Activated CD4-positive, alpha-beta T cell treated with anti-CD3 and anti-CD28 coated beads, Interleukin-2, amount 50 U/mL, for 4 hours (primary cell): ENCODE measurements around the gene ANKRD65.
"Not testable (repeated sequence)": the region's sequence is repeated elsewhere in the genome, so short reads cannot be mapped to it uniquely, and the experiment has no call there.

Experiments used
- DNase-seq, 2 experiments: peaks; one replicate each; pipeline ENCODE4 v3.0.0-alpha.2; 2020

The ANKRD65 gene

GRCh38 chr1:1421147-1421906 lies at the start of gene ANKRD65:
ANKRD65 (minus strand) TSS chr1:1421276; CDS start chr1:1421005, 271 bp downstream.
- DNase-seq = no peak

GRCh38 chr1:1468196-1468985 lies 47.3 kb upstream of the ANKRD65 start:
- not testable (repeated sequence) for DNase-seq

DNA sequence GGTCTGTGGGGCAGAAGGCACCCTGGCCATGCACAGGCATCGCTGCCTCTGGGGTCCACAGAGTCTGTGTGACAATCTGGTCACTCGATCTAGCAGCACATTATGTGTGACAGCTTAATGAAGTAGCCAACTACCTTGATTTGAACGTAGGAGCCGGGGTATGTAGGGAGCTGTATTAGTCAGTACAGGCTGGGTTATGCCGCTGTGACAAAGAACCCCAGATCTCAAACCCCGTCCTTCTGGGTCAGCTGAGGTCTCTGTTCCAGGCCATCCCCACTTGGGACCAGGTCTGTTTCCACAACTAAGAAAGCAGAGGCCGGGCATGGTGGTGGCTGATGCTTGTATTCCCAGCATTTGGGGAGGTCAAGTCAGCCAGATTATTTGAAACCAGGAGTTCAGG lies 42.2 kb upstream of the ANKRD65 start:
- DNase-seq = no peak

DNA sequence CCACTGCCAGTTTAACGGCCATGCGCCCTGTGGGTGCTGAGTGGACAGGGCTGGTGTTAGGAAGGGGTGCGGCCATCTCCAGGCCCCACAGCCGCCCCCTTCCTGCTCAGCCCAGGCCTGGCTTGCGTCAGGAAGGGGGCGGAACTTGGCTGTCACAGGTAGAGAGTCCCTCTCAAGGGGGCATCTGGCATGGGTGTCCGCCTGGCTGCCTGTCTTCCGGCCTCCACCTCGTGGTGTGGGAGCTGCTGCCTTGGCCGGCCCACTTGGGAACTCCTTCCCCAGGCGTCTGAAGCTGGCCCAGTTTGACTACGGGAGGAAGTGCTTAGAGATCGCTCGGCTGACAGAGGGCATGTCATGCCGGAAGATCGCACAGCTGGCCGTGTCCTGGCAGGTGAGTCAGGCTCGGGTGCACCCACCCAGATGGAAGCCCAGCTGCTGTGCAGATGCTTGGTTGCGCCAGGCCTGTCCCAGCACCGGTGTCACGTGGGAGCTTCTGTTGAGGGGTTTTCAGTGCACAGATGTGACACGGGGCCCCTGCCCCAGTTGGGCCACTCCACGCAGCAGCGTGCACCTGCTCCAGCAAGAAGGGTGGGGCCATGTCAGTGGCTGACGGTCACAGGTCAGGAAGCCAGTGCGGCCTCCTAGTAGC lies 41.4 kb upstream of the ANKRD65 start:
- DNase-seq = no peak

GRCh38 chr1:1461721-1462317 lies 40.7 kb upstream of the ANKRD65 start:
- DNase-seq = no peak

GRCh38 chr1:1460540-1461130 lies 39.6 kb upstream of the ANKRD65 start:
- no peak for DNase-seq

DNA sequence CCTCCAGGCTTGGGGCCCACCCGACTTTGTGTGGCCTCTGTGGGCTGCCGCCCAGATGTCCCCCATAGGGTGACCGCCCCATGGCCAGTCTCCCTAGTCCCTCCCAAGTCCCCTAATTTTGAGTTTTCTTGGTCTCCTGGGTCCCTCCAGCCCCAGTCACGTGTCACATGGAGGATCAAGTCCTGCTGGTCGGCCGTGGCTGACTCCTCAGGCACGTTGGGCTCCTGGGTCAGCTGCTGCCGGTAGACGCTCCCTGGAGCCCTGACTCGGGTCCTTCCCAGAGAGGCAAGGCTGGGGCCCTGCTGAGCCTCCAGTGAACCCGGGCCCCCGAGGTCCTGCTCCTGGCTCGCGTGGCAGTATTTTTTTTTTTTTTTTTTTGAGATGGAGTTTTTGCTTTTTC lies 38.6 kb upstream of the ANKRD65 start:
- not testable (repeated sequence) for DNase-seq

GRCh38 chr1:1459156-1459555 lies 38.1 kb upstream of the ANKRD65 start:
- not testable (repeated sequence) for DNase-seq

GRCh38 chr1:1456683-1457255 lies 35.7 kb upstream of the ANKRD65 start:
- not testable (repeated sequence) for DNase-seq

DNA sequence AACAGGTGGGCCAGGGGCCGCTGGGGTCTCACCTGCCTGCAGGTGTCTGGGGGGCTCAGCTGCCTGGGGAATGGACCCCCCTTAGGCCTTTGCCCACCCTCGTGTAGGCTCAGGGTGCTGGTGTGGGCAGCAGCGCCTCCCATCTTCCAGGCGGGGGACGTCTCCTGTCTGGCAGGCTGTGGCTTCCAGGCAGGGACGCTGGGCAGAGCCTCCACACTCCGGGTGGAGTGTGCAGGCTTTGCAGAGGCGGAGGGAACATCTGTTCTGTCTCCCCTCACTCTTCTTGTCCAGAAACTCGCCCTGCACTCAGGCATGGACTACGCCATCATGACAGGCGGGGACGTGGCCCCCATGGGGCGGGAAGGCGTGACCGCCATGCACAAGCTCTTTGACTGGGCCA lies 34.9 kb upstream of the ANKRD65 start:
- not testable (repeated sequence) for DNase-seq

- no peak for DNase-seq
These were observed 34.3 kb upstream of the ANKRD65 start for GRCh38 chr1:1455366-1455884.

- not testable (repeated sequence) for DNase-seq
These were observed 33.4 kb upstream of the ANKRD65 start for GRCh38 chr1:1454286-1455056.

GRCh38 chr1:1452882-1453281 lies 31.8 kb upstream of the ANKRD65 start:
- no peak for DNase-seq

- not testable (repeated sequence) for DNase-seq
These were observed 31.3 kb upstream of the ANKRD65 start for GRCh38 chr1:1452365-1452739.

- no peak for DNase-seq
These were observed 30.8 kb upstream of the ANKRD65 start for GRCh38 chr1:1451696-1452364.

- not testable (repeated sequence) for DNase-seq
These were observed 29.5 kb upstream of the ANKRD65 start for GRCh38 chr1:1450616-1451015.

GRCh38 chr1:1449099-1449739 lies 28.1 kb upstream of the ANKRD65 start, which contains the start of gene ATAD3C:
ATAD3C (plus strand) TSS chr1:1449689; CDS start chr1:1450684, 995 bp downstream.
- DNase-seq = no peak

DNA sequence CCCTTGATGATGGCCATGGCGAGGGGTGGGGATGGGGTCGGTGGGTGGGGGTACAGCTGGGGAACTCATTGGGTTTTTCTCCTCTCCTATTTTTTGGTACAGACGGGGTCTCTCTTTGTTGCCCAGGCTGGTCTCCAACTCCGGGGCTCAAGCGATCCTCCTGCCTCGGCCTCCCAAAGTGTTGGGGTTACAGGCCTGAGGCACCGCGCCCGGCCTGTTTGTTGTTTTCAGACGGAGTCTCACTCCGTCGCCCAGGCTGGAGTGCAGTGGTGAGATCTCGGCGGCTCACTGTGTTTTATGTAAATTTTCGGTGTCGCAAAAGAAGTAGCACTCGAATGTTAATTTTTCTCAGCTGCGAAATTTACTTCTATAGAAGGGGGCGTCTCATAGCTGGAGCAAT lies 25.6 kb upstream of the ANKRD65 start:
- DNase-seq = not testable (repeated sequence)

- no peak for DNase-seq
These were observed 21.1 kb upstream of the ANKRD65 start for GRCh38 chr1:1442069-1442770.
